A549 (cell line): ENCODE data around the gene IGSF9.

Source experiments
- CBX8 ChIP-seq: fragments of 200-600 bp; sonication (generic); IDR thresholded peaks from 2 replicates; pipeline ENCODE4 v1.6.1; 2016
- EP300 ChIP-seq, 2 experiments: fragments of >200 bp; sonication (Bioruptor Twin); formaldehyde crosslinking; IDR thresholded peaks; 2 replicates in 1 of 2; 3 replicates in 1 of 2; pipeline ENCODE4 v1.6.1; 2016 to 2017
- POLR2A ChIP-seq: IDR thresholded peaks from 2 replicates; pipeline ENCODE4 v1.6.1; 2012; ENCODE audit warnings: mild to moderate bottlenecking, low read length
- TF ChIP-seq, protein P1 (sequence below): fragments of >200 bp; sonication (Bioruptor Twin); formaldehyde crosslinking; IDR thresholded peaks from 3 replicates; pipeline ENCODE4 v1.5.1; 2016
- TF ChIP-seq, protein P2 (sequence below): fragments of 200-600 bp; sonication (generic); IDR thresholded peaks from 2 replicates; pipeline ENCODE4 v1.6.1; 2016; ENCODE audit warnings: antibody characterized with exemption, mild to moderate bottlenecking, moderate library complexity
- TF ChIP-seq, protein P3 (sequence below): fragments of 150-350 bp; IDR thresholded peaks from 2 replicates; pipeline ENCODE4 v1.6.1; 2014; ENCODE audit warnings: low read depth, mild to moderate bottlenecking, low read length

DNA sequence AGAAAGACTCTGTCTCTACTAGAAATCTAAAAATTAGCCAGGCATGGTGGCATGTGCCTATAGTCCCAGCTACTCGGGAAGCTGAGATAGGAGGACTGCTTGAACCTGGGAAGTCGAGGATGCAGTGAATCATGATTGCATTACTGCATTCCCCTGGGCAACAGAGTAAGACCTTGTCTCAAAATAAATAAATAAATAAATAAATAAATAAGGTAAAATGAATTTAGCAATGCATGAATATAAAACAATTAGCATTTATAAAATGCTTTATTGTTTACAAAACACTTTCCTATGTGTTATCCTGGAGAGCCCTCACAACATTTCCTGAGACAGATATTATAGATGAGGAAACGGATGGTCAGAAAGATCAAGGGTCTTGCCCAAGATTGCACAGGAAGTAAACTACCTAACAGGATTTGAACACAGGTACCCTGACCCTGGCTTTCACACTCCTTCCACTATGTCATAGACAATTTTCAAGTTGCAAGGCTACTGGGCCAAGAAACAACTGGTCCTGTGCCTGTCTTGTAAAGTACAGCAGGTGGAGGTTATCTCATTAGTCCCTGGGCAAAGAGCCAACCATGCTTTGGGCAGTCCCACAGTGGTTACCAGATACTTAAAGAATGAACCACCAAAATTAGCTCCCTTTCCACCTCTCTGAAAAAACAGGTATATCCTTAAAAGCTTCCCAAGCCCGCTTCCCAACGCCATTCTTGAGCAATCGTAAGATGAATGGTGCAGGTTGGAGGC, 67.5 kb downstream of the IGSF9 start:
- TF ChIP-seq POLR2A (no peak), CBX8 (no peak), EP300 (IDR thresholded peaks at IDR 0.05) (no peak)
- TF ChIP-seq, protein P1, sequence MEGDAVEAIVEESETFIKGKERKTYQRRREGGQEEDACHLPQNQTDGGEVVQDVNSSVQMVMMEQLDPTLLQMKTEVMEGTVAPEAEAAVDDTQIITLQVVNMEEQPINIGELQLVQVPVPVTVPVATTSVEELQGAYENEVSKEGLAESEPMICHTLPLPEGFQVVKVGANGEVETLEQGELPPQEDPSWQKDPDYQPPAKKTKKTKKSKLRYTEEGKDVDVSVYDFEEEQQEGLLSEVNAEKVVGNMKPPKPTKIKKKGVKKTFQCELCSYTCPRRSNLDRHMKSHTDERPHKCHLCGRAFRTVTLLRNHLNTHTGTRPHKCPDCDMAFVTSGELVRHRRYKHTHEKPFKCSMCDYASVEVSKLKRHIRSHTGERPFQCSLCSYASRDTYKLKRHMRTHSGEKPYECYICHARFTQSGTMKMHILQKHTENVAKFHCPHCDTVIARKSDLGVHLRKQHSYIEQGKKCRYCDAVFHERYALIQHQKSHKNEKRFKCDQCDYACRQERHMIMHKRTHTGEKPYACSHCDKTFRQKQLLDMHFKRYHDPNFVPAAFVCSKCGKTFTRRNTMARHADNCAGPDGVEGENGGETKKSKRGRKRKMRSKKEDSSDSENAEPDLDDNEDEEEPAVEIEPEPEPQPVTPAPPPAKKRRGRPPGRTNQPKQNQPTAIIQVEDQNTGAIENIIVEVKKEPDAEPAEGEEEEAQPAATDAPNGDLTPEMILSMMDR: no peak
- TF ChIP-seq, protein P2, sequence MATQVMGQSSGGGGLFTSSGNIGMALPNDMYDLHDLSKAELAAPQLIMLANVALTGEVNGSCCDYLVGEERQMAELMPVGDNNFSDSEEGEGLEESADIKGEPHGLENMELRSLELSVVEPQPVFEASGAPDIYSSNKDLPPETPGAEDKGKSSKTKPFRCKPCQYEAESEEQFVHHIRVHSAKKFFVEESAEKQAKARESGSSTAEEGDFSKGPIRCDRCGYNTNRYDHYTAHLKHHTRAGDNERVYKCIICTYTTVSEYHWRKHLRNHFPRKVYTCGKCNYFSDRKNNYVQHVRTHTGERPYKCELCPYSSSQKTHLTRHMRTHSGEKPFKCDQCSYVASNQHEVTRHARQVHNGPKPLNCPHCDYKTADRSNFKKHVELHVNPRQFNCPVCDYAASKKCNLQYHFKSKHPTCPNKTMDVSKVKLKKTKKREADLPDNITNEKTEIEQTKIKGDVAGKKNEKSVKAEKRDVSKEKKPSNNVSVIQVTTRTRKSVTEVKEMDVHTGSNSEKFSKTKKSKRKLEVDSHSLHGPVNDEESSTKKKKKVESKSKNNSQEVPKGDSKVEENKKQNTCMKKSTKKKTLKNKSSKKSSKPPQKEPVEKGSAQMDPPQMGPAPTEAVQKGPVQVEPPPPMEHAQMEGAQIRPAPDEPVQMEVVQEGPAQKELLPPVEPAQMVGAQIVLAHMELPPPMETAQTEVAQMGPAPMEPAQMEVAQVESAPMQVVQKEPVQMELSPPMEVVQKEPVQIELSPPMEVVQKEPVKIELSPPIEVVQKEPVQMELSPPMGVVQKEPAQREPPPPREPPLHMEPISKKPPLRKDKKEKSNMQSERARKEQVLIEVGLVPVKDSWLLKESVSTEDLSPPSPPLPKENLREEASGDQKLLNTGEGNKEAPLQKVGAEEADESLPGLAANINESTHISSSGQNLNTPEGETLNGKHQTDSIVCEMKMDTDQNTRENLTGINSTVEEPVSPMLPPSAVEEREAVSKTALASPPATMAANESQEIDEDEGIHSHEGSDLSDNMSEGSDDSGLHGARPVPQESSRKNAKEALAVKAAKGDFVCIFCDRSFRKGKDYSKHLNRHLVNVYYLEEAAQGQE: no peak
- TF ChIP-seq, protein P3, sequence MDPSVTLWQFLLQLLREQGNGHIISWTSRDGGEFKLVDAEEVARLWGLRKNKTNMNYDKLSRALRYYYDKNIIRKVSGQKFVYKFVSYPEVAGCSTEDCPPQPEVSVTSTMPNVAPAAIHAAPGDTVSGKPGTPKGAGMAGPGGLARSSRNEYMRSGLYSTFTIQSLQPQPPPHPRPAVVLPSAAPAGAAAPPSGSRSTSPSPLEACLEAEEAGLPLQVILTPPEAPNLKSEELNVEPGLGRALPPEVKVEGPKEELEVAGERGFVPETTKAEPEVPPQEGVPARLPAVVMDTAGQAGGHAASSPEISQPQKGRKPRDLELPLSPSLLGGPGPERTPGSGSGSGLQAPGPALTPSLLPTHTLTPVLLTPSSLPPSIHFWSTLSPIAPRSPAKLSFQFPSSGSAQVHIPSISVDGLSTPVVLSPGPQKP: no peak
